Right cardiac atrium (tissue), 5 donors: ENCODE measurements around the gene GPR18. TPM values are rescaled to one million over a fixed set of nuclear protein-coding genes. Genes with fewer than 3 reads are reported as not detected.

ENCODE experiments used
- ATAC-seq, 2 donors: fragments of 200-7000 bp; cut with Tn5 transposase; one replicate each; pipeline versions ENCODE4 v1.8.0 to v1.9.1; 2020; ENCODE audit warnings: moderate library complexity in 2 of 2, mild to moderate bottlenecking in 1 of 2
- DNase-seq, 3 donors: peaks; one replicate each; pipeline ENCODE4 v3.0.0-alpha.2; 2020
- H3K27ac ChIP-seq: one replicate; pipeline ENCODE4 v1.5.1; 2013; ENCODE audit warnings: mild to moderate bottlenecking, low read length, control low read depth, moderate library complexity
- H3K27me3 ChIP-seq: one replicate; pipeline ENCODE4 v1.6.1; 2013; ENCODE audit not compliant: control insufficient read depth, insufficient read depth
- H3K4me1 ChIP-seq: one replicate; pipeline ENCODE4 v1.6.1; 2013; ENCODE audit warnings: low read length; ENCODE audit not compliant: control insufficient read depth, insufficient read depth
- H3K4me3 ChIP-seq: one replicate; pipeline ENCODE4 v1.5.1; 2013; ENCODE audit warnings: low read length, control low read depth
- H3K9me3 ChIP-seq: one replicate; pipeline ENCODE4 v1.6.1; 2013; ENCODE audit warnings: low read length; ENCODE audit not compliant: control insufficient read depth
- WGBS: extraction: QIAGEN DNeasy Blood & Tissue Kit; methylation state at CpG from one replicate; pipeline ENCODE4 v1.1.7; 2013; 5-methylcytosine and 5-hydroxymethylcytosine counted together
- intact Hi-C, 4 donors: fragments of 100-400 bp; cut with DNase I; formaldehyde crosslinking; loops; one replicate each; pipeline versions ENCODE4 v1.11.0 to v1.14.0; 2022 to 2023
- polyA plus RNA-seq: library from polyadenylated mRNA; stranded (reverse); fragments of 200-250 nt; gene quantifications from one replicate; pipeline ENCODE4 v1.2.3, GENCODE V29; 2013
- total RNA-seq, 4 donors: library from RNA; stranded (reverse); fragmentation: NEBNext Ultra II Directional; extraction: Animal tissue kit (Norgen Biotek cat#: 25700); gene quantifications; one replicate each; pipeline ENCODE4 v1.2.1, GENCODE V29; 2021
- donor health status: healthy with polysubstance abuse.
- donor health status: DM: no; HTN: yes; CAD: no.
- donor health status: DM: no; HTN: no; CAD: no.
- donor health status: DM: no; HTN: yes; CAD: no; lungs with severe emphysema.
- donor health status: DM: yes; HTN: yes; CAD: no.

Gene GPR18
- total and polyA plus RNA-seq, 5 donors, result 0.21 to 0.37 TPM; not detected in 3

- Histone ChIP-seq H3K27ac (no peak overlapping the region), H3K9me3 (no peaks in the 10 kb centered on the region), H3K27me3 (no peaks in the 10 kb centered on the region), H3K4me3 (no peak overlapping the region), H3K4me1 (peaks cover 2% of the 10 kb centered on the region)
- intact Hi-C loops, result loop anchor here in 2 of 4 donors (2.0 to 5.0 kb wide), 2 partner anchors 90 kb away; no protein-coding TSS in a partner anchor
- 81% methylated on average over 6 of the region's 6 CpGs for WGBS
- ATAC-seq (no peak), DNase-seq (no peak)
Observed at GRCh38 chr13:99266827-99267226, 8.6 kb upstream of the GPR18 start.

- no peaks in the 10 kb centered on the region for H3K27me3 ChIP-seq
- WGBS, result 34% methylated on average over 3 of the region's 3 CpGs
- DNase-seq (no peak), ATAC-seq (peak; percentile 64 to 66)
- H3K4me1 ChIP-seq, result peaks cover 2% of the 10 kb centered on the region
- no peak overlapping the region for H3K4me3 ChIP-seq
- no peak overlapping the region for H3K27ac ChIP-seq
- intact Hi-C loops, result loop anchor here in 3 of 4 donors (2.0 to 5.0 kb wide), 2 partner anchors 89 kb away; no protein-coding TSS in a partner anchor
- H3K9me3 ChIP-seq, result no peaks in the 10 kb centered on the region
Observed at GRCh38 chr13:99265821-99266426, 7.7 kb upstream of the GPR18 start.

- no peak overlapping the region for H3K27ac ChIP-seq
- no peaks in the 10 kb centered on the region for H3K27me3 ChIP-seq
- H3K4me1 ChIP-seq, result peaks cover 2% of the 10 kb centered on the region
- intact Hi-C loops, result loop anchor here in 2 of 4 donors (2.0 to 5.0 kb wide), 2 partner anchors 88 kb away; no protein-coding TSS in a partner anchor
- 80% methylated on average over 8 of the region's 8 CpGs for WGBS
- DNase-seq (no peak), ATAC-seq (no peak)
- H3K9me3 ChIP-seq, result no peaks in the 10 kb centered on the region
- H3K4me3 ChIP-seq, result no peak overlapping the region
Observed at GRCh38 chr13:99265162-99265800, 7.1 kb upstream of the GPR18 start.

- WGBS, result 18% methylated on average over 1 of the region's 1 CpG
- intact Hi-C loops, result loop anchor here in 2 of 4 donors (2.0 to 5.0 kb wide), 2 partner anchors 87 kb away; no protein-coding TSS in a partner anchor
- no peak overlapping the region for H3K4me3 ChIP-seq
- no peak overlapping the region for H3K27ac ChIP-seq
- DNase-seq, result no peak
- H3K27me3 ChIP-seq, result no peaks in the 10 kb centered on the region
- no peaks in the 10 kb centered on the region for H3K9me3 ChIP-seq
- peaks cover 2% of the 10 kb centered on the region for H3K4me1 ChIP-seq
- ATAC-seq, result peak in 1 of 2 donors; percentile 26
Observed at GRCh38 chr13:99264051-99264450, 5.9 kb upstream of the GPR18 start.

- H3K27ac ChIP-seq, result no peak overlapping the region
- intact Hi-C loops, result loop anchor here in 1 of 4 donors (5.0 kb wide), 1 partner anchor 86 kb away; no protein-coding TSS in a partner anchor
Observed at GRCh38 chr13:99263126-99263785, 5.1 kb upstream of the GPR18 start.

GRCh38 chr13:99261059-99261458, 2.9 kb upstream of the GPR18 start:
- peaks cover 2% of the 10 kb centered on the region for H3K4me1 ChIP-seq
- no peaks in the 10 kb centered on the region for H3K9me3 ChIP-seq
- intact Hi-C loops, result loop anchor here in 1 of 4 donors (5.0 kb wide), 1 partner anchor 84 kb away; no protein-coding TSS in a partner anchor
- WGBS, result 93% methylated on average over 1 of the region's 1 CpG
- no peak for ATAC-seq
- no peaks in the 10 kb centered on the region for H3K27me3 ChIP-seq
- no peak overlapping the region for H3K4me3 ChIP-seq
- peak in 1 of 3 donors; percentile 29 for DNase-seq
- H3K27ac ChIP-seq, result no peak overlapping the region

More at GRCh38 chr13:99263126-99263785, 5.1 kb upstream of the GPR18 start:
- peaks cover 2% of the 10 kb centered on the region for H3K4me1 ChIP-seq
- WGBS, result 85% methylated on average over 7 of the region's 7 CpGs
- no peaks in the 10 kb centered on the region for H3K27me3 ChIP-seq
- DNase-seq (no peak), ATAC-seq (no peak)
- H3K4me3 ChIP-seq, result no peak overlapping the region
- no peaks in the 10 kb centered on the region for H3K9me3 ChIP-seq

- intact Hi-C loops, result loop anchor here in 1 of 4 donors (5.0 kb wide), 1 partner anchor 83 kb away; no protein-coding TSS in a partner anchor
- H3K4me3 ChIP-seq, result no peak overlapping the region
- H3K27ac ChIP-seq, result no peak overlapping the region
- H3K27me3 ChIP-seq, result no peaks in the 10 kb centered on the region
- DNase-seq, result no peak
- WGBS, result 92% methylated on average over 5 of the region's 5 CpGs
- peaks cover 2% of the 10 kb centered on the region for H3K4me1 ChIP-seq
- no peak for ATAC-seq
- no peaks in the 10 kb centered on the region for H3K9me3 ChIP-seq
Observed at GRCh38 chr13:99260216-99260615, 2.0 kb upstream of the GPR18 start.

GRCh38 chr13:99258946-99259345, 767 bp upstream of the GPR18 start:
- 71% methylated on average over 3 of the region's 3 CpGs for WGBS
- Histone ChIP-seq H3K4me1 (peaks cover 1% of the 10 kb centered on the region), H3K9me3 (no peaks in the 10 kb centered on the region), H3K27me3 (no peaks in the 10 kb centered on the region), H3K27ac (no peak overlapping the region), H3K4me3 (no peak overlapping the region)
- DNase-seq, result no peak
- no peak for ATAC-seq
- intact Hi-C loops, result no loop called here

- no peak for ATAC-seq
- Histone ChIP-seq H3K9me3 (no peaks in the 10 kb centered on the region), H3K4me3 (no peak overlapping the region), H3K27me3 (no peaks in the 10 kb centered on the region), H3K27ac (no peak overlapping the region), H3K4me1 (no peaks in the 10 kb centered on the region)
- intact Hi-C loops, result no loop called here
- WGBS, result 86% methylated on average over 2 of the region's 2 CpGs
- DNase-seq, result no peak
Observed at GRCh38 chr13:99257291-99257690, 888 bp downstream of the GPR18 start.

GRCh38 chr13:99256709-99257108, 1.5 kb downstream of the GPR18 start:
- intact Hi-C loops, result no loop called here

GRCh38 chr13:99256283-99256682, 1.9 kb downstream of the GPR18 start:
- intact Hi-C loops, result no loop called here
- Histone ChIP-seq H3K27me3 (no peaks in the 10 kb centered on the region), H3K4me1 (no peaks in the 10 kb centered on the region), H3K27ac (no peak overlapping the region), H3K9me3 (no peaks in the 10 kb centered on the region), H3K4me3 (no peak overlapping the region)
- DNase-seq (no peak), ATAC-seq (no peak)
- 88% methylated on average over 2 of the region's 2 CpGs for WGBS

More at GRCh38 chr13:99256709-99257108, 1.5 kb downstream of the GPR18 start:
- Histone ChIP-seq H3K27me3 (no peaks in the 10 kb centered on the region), H3K27ac (no peak overlapping the region), H3K9me3 (no peaks in the 10 kb centered on the region), H3K4me3 (no peak overlapping the region), H3K4me1 (no peaks in the 10 kb centered on the region)
- ATAC-seq, result peak in 1 of 2 donors; percentile 22
- no peak for DNase-seq
- 67% methylated on average over 3 of the region's 3 CpGs for WGBS
